ENCODE results near the gene FLT4.
A peak's percentile ranks its signal among the peaks of the same experiment; 100 is the strongest.

Gene FLT4

GRCh38 chr5:180594311-180595045 lies 54.9 kb downstream of the FLT4 start:
- TF ChIP-seq CTCF (IDR thresholded peaks at IDR 0.05; ENCODE audit: unreplicated experiment in 3 of 3): no peak
- H3K4me1 Mint-ChIP-seq: peaks cover 12% of the 10 kb centered on the region
- no peaks in the 10 kb centered on the region for H3K36me3 Mint-ChIP-seq (ENCODE audit: low read depth)
- no peak overlapping the region for H3K27ac Mint-ChIP-seq
- peaks cover 4% of the 10 kb centered on the region for H3K9me3 Mint-ChIP-seq
- no peak overlapping the region for H3K4me3 Mint-ChIP-seq
- H3K27me3 Mint-ChIP-seq (ENCODE audit: low read depth): peaks cover 40% of the 10 kb centered on the region

GRCh38 chr5:180593446-180594206 lies 55.8 kb downstream of the FLT4 start:
- Mint-ChIP-seq H3K27ac (peak overlapping the region in 1 of 3 experiments; percentile 48), H3K4me3 (peak overlapping the region in 2 of 3 experiments; percentile 39 to 59), H3K27me3 (ENCODE audit: low read depth) (peaks cover 49% of the 10 kb centered on the region), H3K36me3 (ENCODE audit: low read depth) (no peaks in the 10 kb centered on the region), H3K4me1 (peaks cover 13% of the 10 kb centered on the region), H3K9me3 (peaks cover 6% of the 10 kb centered on the region)
- TF ChIP-seq CTCF (IDR thresholded peaks at IDR 0.05; ENCODE audit: unreplicated experiment in 3 of 3): no peak

- Mint-ChIP-seq H3K4me3 (peak overlapping the region; percentile 79 to 81 (median 79)), H3K9me3 (peaks cover 6% of the 10 kb centered on the region), H3K27ac (peak overlapping the region in 1 of 3 experiments; percentile 77), H3K27me3 (ENCODE audit: low read depth) (peaks cover 57% of the 10 kb centered on the region), H3K36me3 (ENCODE audit: low read depth) (no peaks in the 10 kb centered on the region), H3K4me1 (peaks cover 13% of the 10 kb centered on the region)
- TF ChIP-seq CTCF (IDR thresholded peaks at IDR 0.05; ENCODE audit: unreplicated experiment in 3 of 3): no peak
Observed at GRCh38 chr5:180592176-180592575, 57.2 kb downstream of the FLT4 start.

- no peak for TF ChIP-seq CTCF (IDR thresholded peaks at IDR 0.05; ENCODE audit: unreplicated experiment in 3 of 3)
- Mint-ChIP-seq H3K9me3 (peaks cover 11% of the 10 kb centered on the region), H3K27me3 (ENCODE audit: low read depth) (peaks cover 63% of the 10 kb centered on the region), H3K4me3 (peak within 1 kb of the TSS; percentile 79 to 81 (median 79)), H3K4me1 (peaks cover 13% of the 10 kb centered on the region), H3K27ac (peak within 1 kb of the TSS in 1 of 3 experiments; percentile 77), H3K36me3 (ENCODE audit: low read depth) (no peaks in the 10 kb centered on the region)
Observed at GRCh38 chr5:180591311-180591887, 58.0 kb downstream of the FLT4 start, which contains the start of gene SCGB3A1. SCGB3A1 (minus strand) TSS chr5:180591499; CDS start chr5:180591462, 37 bp downstream.

GRCh38 chr5:180590543-180591310 lies 58.7 kb downstream of the FLT4 start:
- no peaks in the 10 kb centered on the region for H3K36me3 Mint-ChIP-seq (ENCODE audit: low read depth)
- no peak for TF ChIP-seq CTCF (IDR thresholded peaks at IDR 0.05; ENCODE audit: unreplicated experiment in 3 of 3)
- peaks cover 13% of the 10 kb centered on the region for H3K4me1 Mint-ChIP-seq
- peak overlapping the region in 1 of 3 experiments; percentile 27 for H3K4me3 Mint-ChIP-seq
- H3K27ac Mint-ChIP-seq: no peak overlapping the region
- peaks cover 14% of the 10 kb centered on the region for H3K9me3 Mint-ChIP-seq
- peaks cover 65% of the 10 kb centered on the region for H3K27me3 Mint-ChIP-seq (ENCODE audit: low read depth)
